CD4-positive, alpha-beta memory T cell (primary cell): ENCODE measurements around the gene TSFM. TPM values are rescaled to one million over a fixed set of nuclear protein-coding genes. Genes with fewer than 3 reads are reported as not detected.

Experiments used
- CTCF ChIA-PET: fragments of 350-600 bp; sonication (Branson Sonifier 250); formaldehyde crosslinking; loops from one replicate; lab custom pipeline; 2021; ENCODE audit warnings: inconsistent platforms; ENCODE audit not compliant: partially characterized antibody; lab: Charles Lee
- POLR2A ChIA-PET: fragments of 350-600 bp; sonication (Branson Sonifier 250); formaldehyde crosslinking; loops from one replicate; lab custom pipeline; 2021; ENCODE audit not compliant: partially characterized antibody; lab: Charles Lee
- DNase-seq, 5 donors: peaks; one replicate each; pipeline versions ENCODE4 v3.0.0 to v3.0.0-alpha.2; 2020 to 2022; ENCODE audit warnings: mixed read lengths in 1 of 5
- H3K27ac ChIP-seq: one replicate; pipeline ENCODE4 v1.7.0; 2013; ENCODE audit warnings: low read depth, low read length
- H3K27me3 ChIP-seq: 2 replicates; pipeline ENCODE4 v1.7.0; 2013; ENCODE audit warnings: mild to moderate bottlenecking, low read length, moderate library complexity; ENCODE audit not compliant: insufficient read depth
- H3K36me3 ChIP-seq: 2 replicates; pipeline ENCODE4 v1.7.0; 2013; ENCODE audit warnings: mild to moderate bottlenecking, low read length, moderate library complexity; ENCODE audit not compliant: insufficient read depth
- H3K4me1 ChIP-seq: 2 replicates; pipeline ENCODE4 v1.7.0; 2013; ENCODE audit warnings: mild to moderate bottlenecking, low read length, moderate library complexity; ENCODE audit not compliant: insufficient read depth
- H3K4me3 ChIP-seq, 2 donors: one replicate each; pipeline ENCODE4 v1.7.0; 2013; ENCODE audit warnings: low read length in 2 of 2, mild to moderate bottlenecking in 1 of 2
- H3K9me3 ChIP-seq, 2 donors: one replicate each; pipeline ENCODE4 v1.7.0; 2013; ENCODE audit warnings: low read length in 2 of 2, control low read depth in 1 of 2; ENCODE audit not compliant: control insufficient read depth in 1 of 2
- H3K27ac Mint-ChIP-seq, 7 donors: one replicate each; pipeline ENCODE4 v1.8.0; 2020 to 2021; ENCODE audit warnings: mixed read lengths in 7 of 7, mild to moderate bottlenecking in 6 of 7, inconsistent platforms in 3 of 7, moderate library complexity in 3 of 7
- H3K27me3 Mint-ChIP-seq, 2 donors: one replicate each; pipeline ENCODE4 v1.8.0; 2020 to 2021; ENCODE audit warnings: mixed read lengths in 2 of 2
- H3K36me3 Mint-ChIP-seq, 2 donors: one replicate each; pipeline ENCODE4 v1.8.0; 2020 to 2021; ENCODE audit warnings: mixed read lengths in 2 of 2, inconsistent platforms in 1 of 2, mild to moderate bottlenecking in 1 of 2
- H3K4me1 Mint-ChIP-seq, 4 donors: one replicate each; pipeline ENCODE4 v1.8.0; 2020 to 2021; ENCODE audit warnings: mixed read lengths in 4 of 4, mild to moderate bottlenecking in 1 of 4
- H3K4me3 Mint-ChIP-seq, 8 donors: one replicate each; pipeline ENCODE4 v1.8.0; 2020 to 2021; ENCODE audit warnings: mixed read lengths in 8 of 8, mild to moderate bottlenecking in 7 of 8, moderate library complexity in 6 of 8, inconsistent platforms in 3 of 8
- H3K9me3 Mint-ChIP-seq, 8 donors: one replicate each; pipeline ENCODE4 v1.8.0; 2020 to 2021; ENCODE audit warnings: mixed read lengths in 8 of 8, mild to moderate bottlenecking in 5 of 8, inconsistent platforms in 3 of 8, moderate library complexity in 1 of 8
- intact Hi-C: fragments of 100-400 bp; cut with micrococcal nuclease; formaldehyde crosslinking; loops from one replicate; pipeline ENCODE4 v1.15.1; 2023
- polyA plus RNA-seq, 2 donors: library from polyadenylated mRNA; unstranded; fragments of 300-500 nt; fragmentation: Illumina TruSeq; gene quantifications; one replicate each; pipeline ENCODE4 v1.2.3, GENCODE V29; 2021
- total RNA-seq, 2 experiments: library from RNA; stranded (reverse); gene quantifications; one replicate each; pipeline ENCODE4 v1.2.3, GENCODE V29; 2021

The TSFM gene
- total and polyA plus RNA-seq, 4 experiments from 2014 or later: 18.9 to 32.5 (median 22.7) TPM

DNA sequence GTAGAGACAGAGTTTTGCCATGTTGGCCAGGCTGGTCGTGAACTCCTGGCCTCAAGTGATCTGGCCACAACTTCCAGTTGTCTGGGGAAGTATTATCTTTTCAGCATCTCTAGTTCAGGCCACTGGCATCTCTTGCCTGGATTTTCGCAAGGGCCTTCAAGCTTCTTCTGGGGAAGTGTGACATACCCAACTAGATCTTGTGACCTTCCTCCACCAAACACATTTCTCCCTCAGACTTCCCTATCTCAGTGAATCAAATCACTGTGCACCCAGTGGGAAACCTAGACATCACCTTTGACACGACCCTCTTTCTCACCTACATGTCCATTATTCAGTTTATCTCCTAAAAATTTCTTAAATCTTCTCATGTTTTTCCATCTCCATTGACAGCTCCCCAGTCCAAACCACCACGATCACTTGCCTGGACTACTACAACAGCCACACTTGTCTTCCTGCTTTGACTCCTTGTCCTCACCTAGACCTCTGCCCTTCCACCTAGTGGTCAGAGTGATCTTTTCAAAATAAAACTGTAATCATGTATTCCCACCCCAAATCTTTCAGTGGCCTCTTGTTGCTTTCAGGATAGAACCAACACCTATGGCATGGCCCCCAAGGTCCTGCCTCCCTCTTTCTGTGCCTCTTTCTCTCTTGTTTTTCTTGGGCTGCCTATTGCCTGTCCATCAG, 6.9 kb upstream of the TSFM start:
- intact Hi-C loops: no loop called here
- Mint-ChIP-seq H3K36me3 (peaks cover 9 to 14% of the 10 kb centered on the region in 2 donors), H3K27ac (peak overlapping the region in 3 of 7 donors; percentile 3 to 77 (median 48)), H3K4me1 (peaks cover 29 to 54% (median 41%) of the 10 kb centered on the region in 4 donors), H3K4me3 (peak overlapping the region in 5 of 8 donors; percentile 0 to 27 (median 6)), H3K9me3 (no peaks in the 10 kb centered on the region), H3K27me3 (peaks cover 0 to 2% of the 10 kb centered on the region in 2 donors)
- Histone ChIP-seq H3K4me3 (no peak overlapping the region), H3K9me3 (no peaks in the 10 kb centered on the region), H3K4me1 (peaks cover 52% of the 10 kb centered on the region), H3K36me3 (no peaks in the 10 kb centered on the region), H3K27me3 (no peaks in the 10 kb centered on the region), H3K27ac (no peak overlapping the region)
- no peak for DNase-seq
- ChIA-PET POLR2A (interaction anchor here (1.0 kb wide), 2 partner anchors 9 to 19 kb away, joined by 3 to 4 read pairs; partner anchors contain the start of gene CYP27B1), CTCF (interaction anchor here (0.7 to 3.9 kb wide), 6 partner anchors 7 to 173 kb away, joined by 3 to 38 read pairs (median 6); partner anchors contain the start of gene TSFM)

GRCh38 chr12:57776247-57776587, 6.4 kb upstream of the TSFM start:
- Histone ChIP-seq H3K4me1 (peaks cover 52% of the 10 kb centered on the region), H3K4me3 (no peak overlapping the region), H3K27ac (no peak overlapping the region), H3K27me3 (no peaks in the 10 kb centered on the region), H3K36me3 (no peaks in the 10 kb centered on the region), H3K9me3 (no peaks in the 10 kb centered on the region)
- POLR2A ChIA-PET: interaction anchor here (1.0 kb wide), 1 partner anchor 10 kb away, joined by 4 read pairs; the partner anchor contains the start of gene CYP27B1
- Mint-ChIP-seq H3K4me3 (peak overlapping the region in 2 of 8 donors; percentile 0 to 3), H3K27ac (peak overlapping the region in 2 of 7 donors; percentile 37 to 51), H3K36me3 (peaks cover 9 to 14% of the 10 kb centered on the region in 2 donors), H3K9me3 (no peaks in the 10 kb centered on the region), H3K27me3 (peaks cover 0 to 2% of the 10 kb centered on the region in 2 donors), H3K4me1 (peaks cover 29 to 59% (median 42%) of the 10 kb centered on the region in 4 donors)
- CTCF ChIA-PET: interaction anchor here (1.5 to 2.9 kb wide), 3 partner anchors 17 to 20 kb away, joined by 6 to 15 read pairs (median 10); no protein-coding TSS in a partner anchor
- DNase-seq: no peak
- intact Hi-C loops: no loop called here

DNA sequence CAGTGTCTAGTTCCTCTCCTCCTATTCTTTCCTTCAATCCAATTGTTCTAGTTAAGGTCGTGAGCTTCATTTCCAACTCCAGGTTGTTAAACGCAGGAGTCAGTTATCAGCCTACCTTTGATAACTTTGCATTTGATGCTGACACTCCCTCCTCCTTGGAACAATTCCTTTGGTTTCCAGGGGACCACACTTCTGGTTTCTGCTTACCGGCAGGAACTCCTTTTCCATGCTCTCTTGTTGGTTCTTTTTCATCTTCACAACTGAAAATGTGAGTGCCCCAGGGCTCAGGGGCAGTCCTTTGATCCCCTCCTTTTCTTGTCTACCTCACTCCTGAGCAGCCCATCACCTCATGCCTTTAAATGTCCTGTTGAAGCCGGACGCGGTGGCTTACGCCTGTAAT, 5.2 kb upstream of the TSFM start:
- Mint-ChIP-seq H3K36me3 (peaks cover 6 to 9% of the 10 kb centered on the region in 2 donors), H3K9me3 (no peaks in the 10 kb centered on the region), H3K4me3 (no peak overlapping the region), H3K27me3 (no peaks in the 10 kb centered on the region), H3K4me1 (peaks cover 33 to 61% (median 45%) of the 10 kb centered on the region in 4 donors), H3K27ac (peak overlapping the region in 1 of 7 donors; percentile 35)
- Histone ChIP-seq H3K4me1 (peaks cover 57% of the 10 kb centered on the region), H3K36me3 (no peaks in the 10 kb centered on the region), H3K27ac (no peak overlapping the region), H3K27me3 (no peaks in the 10 kb centered on the region), H3K4me3 (no peak overlapping the region), H3K9me3 (no peaks in the 10 kb centered on the region)
- DNase-seq: no peak
- ChIA-PET CTCF (interaction anchor here (0.7 to 1.5 kb wide), 2 partner anchors 18 to 21 kb away, joined by 3 to 6 read pairs; no protein-coding TSS in a partner anchor), POLR2A (no interaction called here)
- intact Hi-C loops: no loop called here

DNA sequence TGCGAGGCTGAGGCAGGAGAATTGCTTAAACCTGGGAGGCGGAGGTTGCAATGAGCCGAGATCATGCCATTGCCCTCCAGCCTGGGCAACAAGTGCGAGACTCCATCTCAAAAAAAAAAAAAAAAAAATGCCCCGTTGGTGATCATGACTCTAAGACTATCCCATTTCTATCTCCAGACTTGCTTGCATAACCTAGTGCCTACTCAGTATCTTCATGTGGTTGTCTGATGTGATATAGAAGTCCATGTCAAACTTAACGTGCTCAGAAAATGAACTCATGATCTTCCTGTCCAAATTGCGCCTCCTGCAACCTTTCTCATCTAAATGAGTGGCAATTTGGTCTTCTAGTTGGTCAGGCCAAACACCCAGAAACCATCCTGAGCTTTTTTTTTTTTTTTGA, 4.7 kb upstream of the TSFM start:
- Mint-ChIP-seq H3K36me3 (peaks cover 9 to 10% of the 10 kb centered on the region in 2 donors), H3K4me1 (peaks cover 36 to 64% (median 48%) of the 10 kb centered on the region in 4 donors), H3K27ac (peak overlapping the region in 4 of 7 donors; percentile 21 to 83 (median 40)), H3K27me3 (no peaks in the 10 kb centered on the region), H3K4me3 (peak overlapping the region in 2 of 8 donors; percentile 36 to 52), H3K9me3 (peaks cover 0 to 4% (median 0%) of the 10 kb centered on the region in 8 donors)
- POLR2A ChIA-PET: interaction anchor here (1.3 kb wide), 1 partner anchor 21 kb away, joined by 3 read pairs; no protein-coding TSS in a partner anchor
- Histone ChIP-seq H3K27ac (no peak overlapping the region), H3K4me3 (no peak overlapping the region), H3K4me1 (peaks cover 54% of the 10 kb centered on the region), H3K36me3 (no peaks in the 10 kb centered on the region), H3K9me3 (no peaks in the 10 kb centered on the region), H3K27me3 (no peaks in the 10 kb centered on the region)
- CTCF ChIA-PET: interaction anchor here (1.2 to 7.8 kb wide), 6 partner anchors 12 to 128 kb away, joined by 3 to 64 read pairs (median 6); no protein-coding TSS in a partner anchor
- DNase-seq: no peak
- intact Hi-C loops: no loop called here

DNA sequence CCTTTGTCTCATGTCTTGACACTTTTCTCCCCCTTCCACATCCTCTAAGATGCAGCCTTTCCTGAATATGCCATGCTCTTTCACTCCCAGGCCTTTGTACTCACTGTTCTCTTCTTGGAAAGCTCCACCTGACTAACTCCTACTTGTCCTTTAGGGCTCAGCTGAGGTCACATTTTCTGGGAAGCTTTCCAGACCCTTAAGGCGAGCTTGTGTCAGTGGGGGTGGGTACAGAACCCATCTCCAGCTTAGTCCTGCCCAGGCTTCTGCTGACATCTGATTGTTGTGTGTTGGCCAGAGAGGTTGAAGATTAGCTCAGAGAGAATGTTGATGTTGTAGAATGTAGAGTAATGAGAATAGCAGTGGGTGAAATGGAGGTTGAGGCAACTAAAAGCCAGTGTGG, 2.9 kb upstream of the TSFM start:
- H3K27ac Mint-ChIP-seq: peak overlapping the region; percentile 76 to 99 (median 91)
- Histone ChIP-seq H3K4me1 (peaks cover 59% of the 10 kb centered on the region), H3K9me3 (no peaks in the 10 kb centered on the region), H3K27ac (peak overlapping the region; percentile 52), H3K27me3 (no peaks in the 10 kb centered on the region), H3K4me3 (no peak overlapping the region), H3K36me3 (no peaks in the 10 kb centered on the region)
- H3K4me3 Mint-ChIP-seq: peak overlapping the region in 4 of 8 donors; percentile 10 to 51 (median 27)
- no peaks in the 10 kb centered on the region for H3K27me3 Mint-ChIP-seq
- peaks cover 42 to 67% (median 54%) of the 10 kb centered on the region in 4 donors for H3K4me1 Mint-ChIP-seq
- intact Hi-C loops: no loop called here
- POLR2A ChIA-PET: interaction anchor here (0.6 to 7.0 kb wide), 5 partner anchors 14 to 125 kb away, joined by 3 to 45 read pairs (median 12); partner anchors contain the start of genes CDK4, CYP27B1 and MARCHF9
- no peak for DNase-seq
- peaks cover 9 to 17% of the 10 kb centered on the region in 2 donors for H3K36me3 Mint-ChIP-seq
- H3K9me3 Mint-ChIP-seq: peaks cover 0 to 4% (median 0%) of the 10 kb centered on the region in 8 donors
- CTCF ChIA-PET: interaction anchor here (0.8 to 7.8 kb wide), 9 partner anchors 13 to 125 kb away, joined by 3 to 64 read pairs (median 6); partner anchors contain the start of genes AVIL and CYP27B1

DNA sequence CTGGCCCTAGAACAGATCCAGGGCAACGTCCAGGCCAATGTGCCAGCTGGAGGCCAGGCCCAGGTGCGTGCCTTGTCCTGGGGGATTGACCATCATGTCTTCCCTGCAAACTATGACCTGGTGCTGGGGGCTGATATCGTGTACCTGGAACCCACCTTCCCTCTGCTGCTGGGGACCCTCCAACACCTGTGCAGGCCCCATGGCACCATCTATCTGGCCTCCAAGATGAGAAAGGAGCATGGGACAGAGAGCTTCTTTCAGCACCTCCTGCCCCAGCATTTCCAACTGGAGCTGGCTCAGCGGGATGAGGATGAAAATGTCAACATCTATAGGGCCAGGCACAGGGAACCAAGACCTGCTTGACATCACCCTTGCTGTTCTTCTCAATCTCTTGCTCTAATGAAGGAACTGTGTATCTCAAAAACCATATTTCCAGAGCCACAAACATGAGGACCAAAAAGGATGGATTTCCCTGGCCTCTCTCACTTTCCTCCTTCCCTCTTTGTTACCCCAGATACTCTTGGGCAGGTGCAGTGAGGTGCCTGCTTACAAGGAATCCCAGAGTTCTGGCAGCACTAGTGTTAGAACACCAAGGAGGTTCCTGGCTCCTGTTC, 2.2 kb upstream of the TSFM start:
- POLR2A ChIA-PET: interaction anchor here (0.6 to 7.0 kb wide), 6 partner anchors 14 to 124 kb away, joined by 3 to 45 read pairs (median 10); partner anchors contain the start of genes CYP27B1, MARCHF9 and TSPAN31
- peak overlapping the region in 6 of 8 donors; percentile 21 to 100 (median 76) for H3K4me3 Mint-ChIP-seq
- peaks cover 0 to 4% (median 0%) of the 10 kb centered on the region in 8 donors for H3K9me3 Mint-ChIP-seq

More for the DNA sequence above, 2.2 kb upstream of the TSFM start:
- Mint-ChIP-seq H3K27ac (peak overlapping the region; percentile 93 to 100 (median 99)), H3K4me1 (peaks cover 42 to 67% (median 54%) of the 10 kb centered on the region in 4 donors), H3K36me3 (peaks cover 9 to 17% of the 10 kb centered on the region in 2 donors), H3K27me3 (no peaks in the 10 kb centered on the region)
- no peaks in the 10 kb centered on the region for H3K27me3 ChIP-seq
- DNase-seq: no peak
- peak overlapping the region; percentile 52 for H3K27ac ChIP-seq
- H3K4me3 ChIP-seq: no peak overlapping the region
- no peaks in the 10 kb centered on the region for H3K9me3 ChIP-seq
- peaks cover under 1% of the 10 kb centered on the region for H3K36me3 ChIP-seq
- peaks cover 59% of the 10 kb centered on the region for H3K4me1 ChIP-seq
- intact Hi-C loops: no loop called here
- CTCF ChIA-PET: interaction anchor here (1.1 to 7.8 kb wide), 9 partner anchors 7 to 124 kb away, joined by 3 to 64 read pairs (median 17); partner anchors contain the start of genes CTDSP2, CYP27B1, EEF1AKMT3 and METTL1
